ENCODE results near the gene BANK1.

The BANK1 gene

DNA sequence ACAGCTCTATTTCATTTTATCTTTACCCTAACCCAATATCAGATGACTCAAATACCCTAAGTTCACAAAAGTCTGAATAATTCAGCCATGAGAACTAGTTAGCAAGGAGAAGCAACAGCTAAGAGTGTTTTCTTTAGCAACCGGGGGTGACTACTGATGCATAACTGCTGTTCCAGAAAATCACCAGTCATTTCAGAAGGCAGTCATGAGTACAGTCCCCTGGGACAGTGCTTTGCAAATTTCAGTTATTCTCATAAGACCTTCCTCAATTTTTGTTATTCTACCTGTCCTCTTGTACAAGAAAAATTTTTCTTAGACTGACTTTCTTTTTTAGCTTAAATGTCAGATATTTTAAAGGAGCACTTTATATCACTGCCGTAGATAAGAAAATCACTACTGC lies 16.4 kb downstream of the BANK1 start:
- no peak overlapping the region for H3K4me3 ChIP-seq (ENCODE audit: low read depth, low read length)
- peak; percentile 3 for TF ChIP-seq CTCF (IDR thresholded peaks at IDR 0.05; ENCODE audit: low read depth, low read length, missing control alignments)
- DNase-seq (ENCODE audit: low read depth) = peak; percentile 69

- DNase-seq (ENCODE audit: low read depth) = no peak
- no peak overlapping the region for H3K4me3 ChIP-seq (ENCODE audit: low read depth, low read length)
- no peak for TF ChIP-seq CTCF (IDR thresholded peaks at IDR 0.05; ENCODE audit: low read depth, low read length, missing control alignments)
These were observed 16.8 kb downstream of the BANK1 start for GRCh38 chr4:101807351-101807750.

DNA sequence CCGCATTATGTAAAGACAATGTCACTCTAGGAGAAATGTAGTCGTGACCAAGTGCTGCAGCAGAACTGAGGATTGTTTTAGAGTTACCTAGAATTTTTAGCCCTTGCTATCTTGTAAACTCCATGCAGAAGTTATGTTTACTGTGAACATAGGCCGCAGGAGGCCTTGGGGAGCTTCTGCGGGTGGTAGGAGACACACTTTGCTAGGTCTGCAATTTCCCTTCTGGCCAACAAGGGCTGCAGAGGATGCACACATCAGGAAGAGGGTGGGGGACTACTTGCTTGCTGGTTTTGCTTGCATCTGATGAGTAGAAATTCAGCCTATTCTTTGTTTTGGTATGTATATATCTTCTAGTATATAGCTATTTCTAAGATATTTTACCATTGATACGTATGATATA lies 23.1 kb downstream of the BANK1 start:
- no peak for TF ChIP-seq CTCF (IDR thresholded peaks at IDR 0.05; ENCODE audit: low read depth, low read length, missing control alignments)
- H3K4me3 ChIP-seq (ENCODE audit: low read depth, low read length) = no peak overlapping the region
- DNase-seq (ENCODE audit: low read depth) = peak; percentile 16

- no peak overlapping the region for H3K4me3 ChIP-seq (ENCODE audit: low read depth, low read length)
- no peak for DNase-seq (ENCODE audit: low read depth)
- no peak for TF ChIP-seq CTCF (IDR thresholded peaks at IDR 0.05; ENCODE audit: low read depth, low read length, missing control alignments)
These were observed 27.8 kb downstream of the BANK1 start for GRCh38 chr4:101818362-101818761.

DNA sequence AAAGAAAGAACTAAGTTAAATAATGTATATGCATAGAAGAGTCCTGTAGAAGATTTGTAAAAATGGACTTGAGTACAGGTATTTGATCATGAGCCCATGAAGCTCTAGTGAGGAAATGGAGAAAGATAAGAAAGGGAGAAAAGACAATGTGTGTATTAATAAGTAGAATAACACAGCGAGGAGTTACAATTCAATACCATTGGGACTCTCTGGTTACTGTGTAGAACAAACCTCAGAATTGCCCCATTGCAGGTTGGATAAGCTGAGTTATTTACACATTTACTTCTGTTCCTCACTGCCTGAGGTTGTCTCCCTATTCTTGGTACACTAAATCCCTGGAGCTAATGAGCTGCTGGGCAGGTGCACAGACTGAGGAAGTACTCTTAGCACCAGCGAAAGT lies 33.3 kb downstream of the BANK1 start:
- no peak overlapping the region for H3K4me3 ChIP-seq (ENCODE audit: low read depth, low read length)
- TF ChIP-seq CTCF (IDR thresholded peaks at IDR 0.05; ENCODE audit: low read depth, low read length, missing control alignments) = no peak
- no peak for DNase-seq (ENCODE audit: low read depth)

- DNase-seq (ENCODE audit: low read depth) = no peak
- TF ChIP-seq CTCF (IDR thresholded peaks at IDR 0.05; ENCODE audit: low read depth, low read length, missing control alignments) = no peak
- H3K4me3 ChIP-seq (ENCODE audit: low read depth, low read length) = no peak overlapping the region
These were observed 34.0 kb downstream of the BANK1 start for GRCh38 chr4:101824500-101824899.

DNA sequence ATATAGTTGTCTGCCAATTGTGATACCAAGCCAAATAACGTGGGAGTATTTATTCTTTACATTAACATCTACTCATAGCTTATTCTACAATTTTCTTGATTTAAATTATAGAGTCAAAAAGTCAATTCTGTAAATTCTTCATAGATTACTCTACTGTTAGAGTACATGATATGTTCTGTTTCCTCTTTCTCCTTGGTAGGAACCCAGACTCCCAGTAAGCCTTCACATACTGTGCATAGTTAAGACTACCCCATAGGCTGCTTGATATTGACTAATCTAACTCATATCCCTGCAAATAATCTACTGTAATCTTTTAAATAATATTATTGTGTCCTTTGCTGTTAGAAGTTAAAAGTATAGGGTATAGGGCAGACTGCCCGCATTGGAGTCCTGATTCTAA lies 35.4 kb downstream of the BANK1 start:
- DNase-seq (ENCODE audit: low read depth) = no peak
- TF ChIP-seq CTCF (IDR thresholded peaks at IDR 0.05; ENCODE audit: low read depth, low read length, missing control alignments) = no peak
- H3K4me3 ChIP-seq (ENCODE audit: low read depth, low read length) = no peak overlapping the region
